ENCODE measurements around the gene CHCHD1.
"Not testable (repeated sequence)": the region's sequence is repeated elsewhere in the genome, so short reads cannot be mapped to it uniquely, and the experiment has no call there.

CHCHD1 gene

GRCh38 chr10:73795491-73795890, 13.6 kb downstream of the CHCHD1 start:
- DNase-seq = not testable (repeated sequence)

GRCh38 chr10:73796035-73796434, 14.2 kb downstream of the CHCHD1 start:
- DNase-seq = not testable (repeated sequence)

GRCh38 chr10:73796766-73797165, 14.9 kb downstream of the CHCHD1 start:
- DNase-seq = no peak

- no peak for DNase-seq
Observed at GRCh38 chr10:73797324-73798025, 15.6 kb downstream of the CHCHD1 start.

- no peak for DNase-seq
Observed at GRCh38 chr10:73798087-73798486, 16.2 kb downstream of the CHCHD1 start.

DNA sequence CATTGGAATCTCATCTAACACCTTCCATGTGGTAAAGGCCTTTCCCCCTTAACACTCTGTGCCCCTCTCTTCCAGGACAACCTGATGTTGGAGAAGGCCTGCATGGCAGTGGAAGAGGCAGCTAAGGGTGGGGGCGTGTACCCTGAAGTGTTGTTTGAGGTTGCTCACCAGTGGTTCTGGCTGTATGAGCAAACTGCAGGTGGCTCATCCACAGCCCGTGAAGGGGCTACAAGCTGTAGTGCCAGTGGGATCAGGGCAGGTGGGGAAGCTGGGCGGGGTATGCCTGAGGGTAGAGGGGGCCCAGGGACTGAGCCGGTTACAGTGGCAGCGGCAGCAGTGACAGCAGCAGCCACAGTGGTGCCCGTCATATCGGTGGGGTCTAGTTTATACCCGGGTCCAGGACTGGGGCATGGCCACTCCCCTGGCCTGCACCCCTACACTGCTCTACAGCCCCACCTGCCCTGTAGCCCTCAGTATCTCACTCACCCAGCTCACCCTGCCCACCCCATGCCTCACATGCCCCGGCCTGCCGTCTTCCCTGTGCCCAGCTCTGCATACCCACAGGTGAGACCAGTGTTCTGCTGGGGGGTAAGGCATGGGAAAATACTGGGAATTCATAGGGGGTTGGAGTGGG, 17.2 kb downstream of the CHCHD1 start:
- DNase-seq = no peak

DNA sequence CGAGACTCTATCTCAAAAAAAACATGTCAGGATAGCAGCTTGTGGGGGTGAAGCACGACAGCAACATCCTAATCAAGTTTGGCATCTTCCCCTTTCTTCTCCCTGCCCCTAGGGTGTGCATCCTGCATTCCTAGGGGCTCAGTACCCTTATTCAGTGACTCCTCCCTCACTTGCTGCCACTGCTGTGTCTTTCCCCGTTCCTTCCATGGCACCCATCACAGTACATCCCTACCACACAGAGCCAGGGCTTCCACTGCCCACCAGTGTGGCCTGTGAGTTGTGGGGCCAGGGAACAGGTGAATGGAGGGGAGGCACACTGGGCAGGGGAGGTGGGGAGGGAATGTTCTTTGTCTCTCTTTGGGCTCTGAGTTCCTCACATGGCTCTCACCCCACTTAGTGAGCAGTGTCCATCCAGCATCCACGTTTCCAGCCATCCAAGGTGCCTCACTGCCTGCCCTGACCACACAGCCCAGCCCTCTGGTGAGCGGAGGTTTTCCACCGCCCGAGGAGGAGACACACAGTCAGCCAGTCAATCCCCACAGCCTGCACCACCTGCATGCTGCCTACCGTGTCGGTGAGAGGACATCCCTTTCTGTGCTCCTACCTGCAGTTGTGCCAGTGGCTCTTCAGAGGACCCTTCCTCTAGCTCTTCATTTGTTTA, 18.2 kb downstream of the CHCHD1 start:
- DNase-seq = no peak

GRCh38 chr10:73800560-73801252, 18.9 kb downstream of the CHCHD1 start:
- DNase-seq = no peak

DNA sequence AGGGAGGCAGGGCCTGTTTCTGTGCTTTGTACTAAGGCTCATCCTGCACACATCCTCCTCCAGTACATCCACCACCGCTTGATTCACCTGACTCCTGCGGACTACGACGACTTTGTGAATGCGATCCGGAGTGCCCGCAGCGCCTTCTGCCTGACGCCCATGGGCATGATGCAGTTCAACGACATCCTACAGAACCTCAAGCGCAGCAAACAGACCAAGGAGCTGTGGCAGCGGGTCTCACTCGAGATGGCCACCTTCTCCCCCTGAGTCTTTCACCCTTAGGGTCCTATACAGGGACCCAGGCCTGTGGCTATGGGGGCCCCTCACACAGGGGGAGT, 19.4 kb downstream of the CHCHD1 start:
- DNase-seq = no peak

- no peak for DNase-seq
Observed at GRCh38 chr10:73802276-73802991, 20.6 kb downstream of the CHCHD1 start.

DNA sequence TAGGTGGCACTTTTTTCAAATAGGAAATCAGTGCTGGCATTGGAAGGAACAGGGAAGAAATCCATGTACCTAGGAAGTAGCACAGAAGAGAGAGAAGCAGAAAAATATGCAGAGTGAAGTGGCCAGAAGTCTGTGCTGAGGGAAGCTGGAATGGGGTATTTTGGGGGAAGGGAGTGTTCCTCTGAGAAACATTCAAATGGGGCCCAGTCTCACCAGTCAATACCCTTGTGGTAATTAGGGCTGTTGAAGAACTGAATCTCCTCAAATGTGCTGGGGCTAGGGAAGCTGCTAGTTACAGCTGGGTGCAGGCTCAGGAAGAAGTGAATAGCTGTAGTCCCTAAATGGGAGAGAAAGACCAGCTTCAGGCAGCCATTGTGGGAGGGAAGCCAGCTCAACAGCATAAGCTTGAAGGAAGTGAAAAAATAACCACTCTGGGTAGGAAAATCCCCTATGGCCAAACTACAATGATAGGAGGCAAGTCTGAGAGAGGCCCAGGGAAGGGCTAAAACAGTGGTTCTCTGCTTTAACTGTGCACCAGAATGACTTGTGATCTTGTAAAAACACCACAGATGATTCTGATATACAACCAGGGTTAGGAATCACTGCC, 21.9 kb downstream of the CHCHD1 start:
- DNase-seq = no peak

GRCh38 chr10:73806176-73806950, 24.5 kb downstream of the CHCHD1 start:
- no peak for DNase-seq

DNA sequence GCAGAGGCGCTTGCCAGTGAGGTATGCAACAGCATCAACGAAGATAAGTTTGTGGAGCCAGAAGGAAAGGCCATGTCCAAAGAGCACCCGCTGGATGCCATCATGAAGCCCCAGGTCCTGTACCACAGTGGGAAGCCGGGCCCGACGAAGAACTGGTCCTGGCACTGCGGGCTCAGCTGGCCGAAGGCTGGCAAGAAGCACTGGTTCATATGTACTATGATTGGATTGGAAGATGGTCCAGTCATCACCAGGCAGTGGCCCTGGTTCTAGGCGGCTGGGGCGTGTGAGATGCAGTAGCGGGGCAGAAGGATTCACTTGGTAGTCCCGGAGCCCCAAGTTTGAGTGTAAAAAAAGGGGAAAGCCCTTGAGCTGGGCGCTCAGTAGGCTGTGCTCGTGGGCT, 25.6 kb downstream of the CHCHD1 start:
- DNase-seq = no peak

- DNase-seq = no peak
Observed at GRCh38 chr10:73808021-73808815, 26.4 kb downstream of the CHCHD1 start.

DNA sequence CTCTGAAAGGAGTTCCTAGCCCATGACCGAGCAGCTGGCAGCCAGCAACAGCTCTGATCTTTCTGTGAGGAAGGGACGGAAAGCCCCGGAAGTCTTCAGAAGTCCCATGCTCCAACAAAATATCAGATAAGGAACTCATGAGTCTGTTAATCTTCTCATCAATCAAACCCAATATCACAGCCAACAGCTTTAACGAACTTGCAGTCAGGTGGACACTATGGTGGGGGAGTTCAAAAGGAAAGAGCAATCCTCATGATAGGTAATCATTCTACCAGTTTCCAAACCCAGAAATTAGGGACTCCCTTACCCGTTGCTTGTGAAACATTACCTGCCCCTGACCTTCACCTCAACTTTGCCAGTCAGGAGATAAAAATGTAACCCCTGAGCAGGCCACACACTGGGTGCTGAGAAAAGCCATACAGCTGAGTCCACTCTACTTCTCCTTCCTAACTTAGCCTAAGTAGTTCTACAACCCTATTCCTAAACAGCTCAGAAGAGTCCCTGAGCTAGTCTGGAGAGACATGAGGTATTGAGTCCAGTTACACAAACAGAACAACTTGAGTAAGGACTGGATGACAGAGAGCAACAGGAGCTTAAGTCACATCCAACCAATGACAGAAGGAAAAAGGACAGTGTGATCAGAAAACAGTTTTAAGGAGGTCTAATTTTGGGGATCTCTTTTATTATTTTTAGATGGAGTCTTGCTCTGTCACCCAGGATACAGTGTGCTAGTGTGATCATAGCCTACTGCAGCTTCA, 27.4 kb downstream of the CHCHD1 start:
- no peak for DNase-seq

DNA sequence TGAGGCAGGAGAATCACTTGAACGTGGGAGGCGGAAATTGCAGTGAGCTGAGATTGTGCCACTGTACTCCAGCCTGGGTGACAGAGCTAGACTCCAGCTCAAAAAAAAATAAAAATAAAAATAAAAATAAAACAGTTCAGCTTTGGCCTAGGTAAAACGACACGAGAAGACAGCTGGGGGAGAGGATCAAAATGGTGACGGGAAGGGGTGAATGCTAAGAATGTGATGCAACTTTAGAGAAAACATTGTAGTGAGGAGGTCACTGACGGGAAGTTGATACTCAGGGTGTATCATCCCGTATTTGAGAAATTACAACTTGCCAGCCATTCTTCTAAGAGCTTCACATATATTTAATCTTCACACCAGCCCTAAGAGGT, 28.5 kb downstream of the CHCHD1 start:
- DNase-seq = no peak

- peak; percentile 21 for DNase-seq
Observed at GRCh38 chr10:73810735-73811465, 29.1 kb downstream of the CHCHD1 start.

DNA sequence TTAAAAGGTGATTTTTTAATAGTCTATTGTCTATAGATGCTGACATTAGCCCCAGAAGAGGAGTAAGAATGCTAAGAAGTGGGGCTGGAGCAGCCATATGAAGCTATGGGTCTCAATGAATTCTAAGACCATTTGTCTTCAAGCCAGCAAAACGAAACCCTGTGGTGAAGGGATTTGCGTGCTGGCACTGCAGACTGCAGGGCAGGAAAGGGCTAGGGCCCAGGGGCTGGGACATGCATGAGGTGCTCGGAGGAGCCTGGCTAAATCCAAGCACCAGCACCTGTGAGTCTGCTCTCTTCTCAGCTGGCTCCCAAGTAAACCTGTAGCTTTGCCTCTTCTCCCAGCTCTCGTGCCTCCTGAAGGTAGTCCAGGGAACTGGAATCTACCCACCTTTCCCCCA, 30.8 kb downstream of the CHCHD1 start:
- DNase-seq = no peak

DNA sequence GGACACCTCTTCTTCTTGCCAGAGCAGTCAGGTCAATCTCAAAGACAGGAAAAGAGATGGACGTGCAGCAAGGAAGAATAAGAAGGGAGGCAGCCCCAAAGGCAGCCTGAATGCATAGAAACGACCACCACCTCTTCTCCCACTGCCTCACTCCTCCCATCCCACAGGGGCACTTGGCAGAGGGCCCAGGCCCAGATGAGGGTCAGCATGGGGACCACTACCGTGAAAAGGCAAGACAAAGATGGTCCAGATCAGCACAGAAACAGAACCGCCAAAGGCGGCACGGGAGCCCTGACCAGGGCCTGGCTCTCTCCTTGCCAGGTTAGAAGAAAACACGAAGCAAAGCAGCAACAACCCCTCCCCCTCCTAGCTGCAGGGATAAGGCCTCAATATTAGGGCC, 31.5 kb downstream of the CHCHD1 start:
- DNase-seq = no peak

All from hematopoietic multipotent progenitor cell treated with erythropoietin and hydrocortisone succinate and interleukin-3 and kit ligand, for 8 days (in vitro differentiated cells).